Kidney (tissue), 14 donors: ENCODE measurements around the gene KNDC1. TPM values are rescaled to one million over a fixed set of nuclear protein-coding genes. Genes with fewer than 3 reads are reported as not detected.

Experiments used
- DNase-seq, 5 donors: peaks; one replicate each; pipeline ENCODE4 v3.0.0-alpha.2; 2013 to 2020
- FAIRE-seq: peaks from 2 replicates; lab custom pipeline; 2012; peaks lifted over from hg19 to GRCh38; lab: Jason Lieb, UNC
- H3K27ac ChIP-seq, 2 donors: one replicate each; pipeline ENCODE4 v1.7.0; 2013; ENCODE audit warnings: low read depth in 2 of 2, low read length in 2 of 2, inconsistent platforms in 1 of 2
- H3K27me3 ChIP-seq: one replicate; pipeline ENCODE4 v1.7.1; 2013; ENCODE audit warnings: low read length, inconsistent platforms; ENCODE audit not compliant: control insufficient read depth, insufficient read depth
- H3K36me3 ChIP-seq, 3 donors: one replicate each; pipeline versions ENCODE4 v1.7.0 to v1.7.1; 2013; ENCODE audit warnings: low read length in 3 of 3, control low read depth in 1 of 3, inconsistent platforms in 1 of 3; ENCODE audit not compliant: insufficient read depth in 3 of 3, control insufficient read depth in 2 of 3
- H3K4me1 ChIP-seq, 3 donors: one replicate each; pipeline versions ENCODE4 v1.7.0 to v1.7.1; 2013; ENCODE audit warnings: low read length in 3 of 3, inconsistent platforms in 1 of 3, low read depth in 1 of 3; ENCODE audit not compliant: control insufficient read depth in 2 of 3, insufficient read depth in 2 of 3
- H3K4me3 ChIP-seq, 3 donors: one replicate each; pipeline versions ENCODE4 v1.7.0 to v1.8.1; 2013; ENCODE audit warnings: low read length in 3 of 3, control low read depth in 1 of 3, inconsistent platforms in 1 of 3
- H3K9ac ChIP-seq, 3 donors: one replicate each; pipeline versions ENCODE4 v1.7.0 to v1.7.1; 2013; ENCODE audit warnings: low read length in 3 of 3, control low read depth in 1 of 3, inconsistent platforms in 1 of 3
- H3K9me3 ChIP-seq, 3 donors: one replicate each; pipeline versions ENCODE4 v1.7.0 to v1.7.1; 2013; ENCODE audit warnings: low read length in 3 of 3, control low read depth in 1 of 3, inconsistent platforms in 1 of 3; ENCODE audit not compliant: control insufficient read depth in 2 of 3, insufficient read depth in 1 of 3
- intact Hi-C: fragments of 100-400 bp; cut with DNase I; formaldehyde crosslinking; loops from one replicate; pipeline ENCODE4 v1.11.1; 2022
- polyA plus RNA-seq: library from polyadenylated mRNA; stranded (reverse); fragments of 350-450 nt; fragmentation: Illumina TruSeq; extraction: RNeasy Lipid Tissue Mini Kit (QIAGEN cat#74804); gene quantifications from one replicate; pipeline ENCODE4 v1.2.3, GENCODE V29; 2014; ENCODE audit warnings: low read depth, low replicate concordance; ENCODE audit not compliant: insufficient read depth
- total RNA-seq: library from RNA; stranded (reverse); fragmentation: NEBNext Ultra II Directional; extraction: Animal tissue kit (Norgen Biotek cat#: 25700); gene quantifications from one replicate; pipeline ENCODE4 v1.2.1, GENCODE V29; 2021
- TF ChIP-seq, protein P1 (sequence below): IDR thresholded peaks from 3 replicates; pipeline ENCODE4 v1.5.1; 2012; ENCODE audit warnings: mild to moderate bottlenecking, moderate library complexity, borderline replicate concordance; ENCODE audit not compliant: insufficient read depth; ENCODE audit errors: extremely low read depth
- donor health status: control.
- donor health status: control.
- donor health status: control.
- donor health status: control.
- donor health status: control.
- donor health status: DM: yes; HTN: yes; CAD: no.
- donor health status: Normal renal cell carcinoma (clear cell type).

Gene KNDC1
- total and polyA plus RNA-seq, 2 donors from 2014 or later, result 0.43 to 8.7 TPM

- Histone ChIP-seq H3K4me3 (no peak overlapping the region), H3K9me3 (no peaks in the 10 kb centered on the region), H3K9ac (no peak overlapping the region), H3K27ac (no peak overlapping the region), H3K36me3 (no peaks in the 10 kb centered on the region), H3K27me3 (peaks cover 14% of the 10 kb centered on the region), H3K4me1 (no peaks in the 10 kb centered on the region)
- TF ChIP-seq, protein P1, sequence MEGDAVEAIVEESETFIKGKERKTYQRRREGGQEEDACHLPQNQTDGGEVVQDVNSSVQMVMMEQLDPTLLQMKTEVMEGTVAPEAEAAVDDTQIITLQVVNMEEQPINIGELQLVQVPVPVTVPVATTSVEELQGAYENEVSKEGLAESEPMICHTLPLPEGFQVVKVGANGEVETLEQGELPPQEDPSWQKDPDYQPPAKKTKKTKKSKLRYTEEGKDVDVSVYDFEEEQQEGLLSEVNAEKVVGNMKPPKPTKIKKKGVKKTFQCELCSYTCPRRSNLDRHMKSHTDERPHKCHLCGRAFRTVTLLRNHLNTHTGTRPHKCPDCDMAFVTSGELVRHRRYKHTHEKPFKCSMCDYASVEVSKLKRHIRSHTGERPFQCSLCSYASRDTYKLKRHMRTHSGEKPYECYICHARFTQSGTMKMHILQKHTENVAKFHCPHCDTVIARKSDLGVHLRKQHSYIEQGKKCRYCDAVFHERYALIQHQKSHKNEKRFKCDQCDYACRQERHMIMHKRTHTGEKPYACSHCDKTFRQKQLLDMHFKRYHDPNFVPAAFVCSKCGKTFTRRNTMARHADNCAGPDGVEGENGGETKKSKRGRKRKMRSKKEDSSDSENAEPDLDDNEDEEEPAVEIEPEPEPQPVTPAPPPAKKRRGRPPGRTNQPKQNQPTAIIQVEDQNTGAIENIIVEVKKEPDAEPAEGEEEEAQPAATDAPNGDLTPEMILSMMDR, result no peak
- intact Hi-C loops, result no loop called here
- DNase-seq, result peak; percentile 67 to 92 (median 87)
- no peak for FAIRE-seq
Observed at GRCh38 chr10:133224756-133225372, 64.8 kb downstream of the KNDC1 start.

GRCh38 chr10:133225707-133226191, 65.7 kb downstream of the KNDC1 start:
- no peaks in the 10 kb centered on the region for H3K36me3 ChIP-seq
- H3K27me3 ChIP-seq, result peaks cover 14% of the 10 kb centered on the region
- H3K9me3 ChIP-seq, result no peaks in the 10 kb centered on the region
- DNase-seq (peak in 4 of 5 donors; percentile 52 to 73 (median 66)), FAIRE-seq (no peak)
- no peaks in the 10 kb centered on the region for H3K4me1 ChIP-seq
- H3K9ac ChIP-seq, result no peak overlapping the region
- intact Hi-C loops, result no loop called here
- H3K4me3 ChIP-seq, result no peak overlapping the region
- H3K27ac ChIP-seq, result no peak overlapping the region
- TF ChIP-seq, protein P1, result no peak

GRCh38 chr10:133226251-133226808, 66.3 kb downstream of the KNDC1 start:
- no peak overlapping the region for H3K4me3 ChIP-seq
- intact Hi-C loops, result no loop called here
- TF ChIP-seq, protein P1, result no peak
- H3K27ac ChIP-seq, result no peak overlapping the region
- no peak overlapping the region for H3K9ac ChIP-seq
- FAIRE-seq, result no peak
- H3K27me3 ChIP-seq, result peaks cover 14% of the 10 kb centered on the region
- H3K9me3 ChIP-seq, result no peaks in the 10 kb centered on the region
- H3K4me1 ChIP-seq, result no peaks in the 10 kb centered on the region
- H3K36me3 ChIP-seq, result no peaks in the 10 kb centered on the region
- DNase-seq, result no peak
